ENCODE data around the gene PDSS2.

DNA sequence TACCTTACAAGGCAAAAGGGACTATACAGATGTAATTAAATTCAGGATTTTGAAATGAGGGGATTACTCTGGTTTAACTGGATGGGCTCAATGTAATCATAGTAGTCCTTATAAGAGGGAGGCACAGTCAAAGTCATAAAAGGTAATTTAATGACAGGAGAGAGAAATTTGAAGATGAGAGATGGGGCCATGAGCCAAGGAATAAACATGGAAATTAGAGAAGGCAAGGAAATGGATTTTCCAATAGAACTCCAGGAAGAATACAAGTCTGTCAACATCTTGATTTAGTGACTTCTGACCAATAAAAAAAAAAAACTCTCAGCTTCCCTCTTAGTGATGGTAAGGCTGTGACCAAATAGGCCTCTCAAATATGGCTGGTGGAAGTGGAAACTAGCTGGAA lies 242.1 kb downstream of the PDSS2 start:
- TF ChIP-seq CTCF (IDR thresholded peaks at IDR 0.05 in 8 of 11, conservative IDR thresholded peaks at IDR 0.05 in 3 of 11), result no peak
- no peak for TF ChIP-seq POLR2A (IDR thresholded peaks at IDR 0.05)
